GM21447 (cell line): Measurements from ENCODE around the gene SLC24A4.

ENCODE experiments used
- ATAC-seq: cut with Tn5 transposase; IDR thresholded peaks from one replicate; pipeline ENCODE4 v1.9.1; 2021; ENCODE audit not compliant: unreplicated experiment

The SLC24A4 gene

GRCh38 chr14:92471919-92472318 lies 149.0 kb downstream of the SLC24A4 start:
- no peak for ATAC-seq

GRCh38 chr14:92472860-92473259 lies 149.9 kb downstream of the SLC24A4 start:
- no peak for ATAC-seq

- ATAC-seq: no peak
Measured at GRCh38 chr14:92473261-92473968, 150.4 kb downstream of the SLC24A4 start.

GRCh38 chr14:92473969-92474535 lies 151.1 kb downstream of the SLC24A4 start:
- ATAC-seq: no peak

- ATAC-seq: no peak
Measured at GRCh38 chr14:92475037-92475436, 152.1 kb downstream of the SLC24A4 start.

- ATAC-seq: no peak
Measured at GRCh38 chr14:92475451-92476187, 152.7 kb downstream of the SLC24A4 start.

GRCh38 chr14:92480856-92481255 lies 157.9 kb downstream of the SLC24A4 start:
- ATAC-seq: no peak

- ATAC-seq: no peak
Measured at GRCh38 chr14:92481386-92481785, 158.4 kb downstream of the SLC24A4 start.

GRCh38 chr14:92481811-92482555 lies 159.0 kb downstream of the SLC24A4 start:
- no peak for ATAC-seq

GRCh38 chr14:92482621-92483319 lies 159.8 kb downstream of the SLC24A4 start:
- no peak for ATAC-seq

GRCh38 chr14:92484132-92484823 lies 161.3 kb downstream of the SLC24A4 start:
- no peak for ATAC-seq

GRCh38 chr14:92486881-92487280 lies 163.9 kb downstream of the SLC24A4 start:
- ATAC-seq: no peak

GRCh38 chr14:92487513-92488133 lies 164.7 kb downstream of the SLC24A4 start:
- no peak for ATAC-seq

- no peak for ATAC-seq
Measured at GRCh38 chr14:92489394-92490238, 166.7 kb downstream of the SLC24A4 start.

GRCh38 chr14:92490239-92490959 lies 167.4 kb downstream of the SLC24A4 start:
- ATAC-seq: no peak

- ATAC-seq: no peak
Measured at GRCh38 chr14:92491782-92492181, 168.8 kb downstream of the SLC24A4 start.

GRCh38 chr14:92492258-92492657 lies 169.3 kb downstream of the SLC24A4 start:
- no peak for ATAC-seq

GRCh38 chr14:92493024-92493423 lies 170.1 kb downstream of the SLC24A4 start:
- ATAC-seq: no peak
